GM12873 (cell line): ENCODE results near the gene GGT5.

ENCODE experiments used
- TF ChIP-seq, protein P1 (sequence below): IDR thresholded peaks from 2 replicates; pipeline ENCODE4 v1.5.1; 2012; ENCODE audit warnings: low read depth, mild to moderate bottlenecking, moderate library complexity, low read length, control low read depth; ENCODE audit not compliant: insufficient read depth; ENCODE audit errors: missing control alignments

The GGT5 gene

DNA sequence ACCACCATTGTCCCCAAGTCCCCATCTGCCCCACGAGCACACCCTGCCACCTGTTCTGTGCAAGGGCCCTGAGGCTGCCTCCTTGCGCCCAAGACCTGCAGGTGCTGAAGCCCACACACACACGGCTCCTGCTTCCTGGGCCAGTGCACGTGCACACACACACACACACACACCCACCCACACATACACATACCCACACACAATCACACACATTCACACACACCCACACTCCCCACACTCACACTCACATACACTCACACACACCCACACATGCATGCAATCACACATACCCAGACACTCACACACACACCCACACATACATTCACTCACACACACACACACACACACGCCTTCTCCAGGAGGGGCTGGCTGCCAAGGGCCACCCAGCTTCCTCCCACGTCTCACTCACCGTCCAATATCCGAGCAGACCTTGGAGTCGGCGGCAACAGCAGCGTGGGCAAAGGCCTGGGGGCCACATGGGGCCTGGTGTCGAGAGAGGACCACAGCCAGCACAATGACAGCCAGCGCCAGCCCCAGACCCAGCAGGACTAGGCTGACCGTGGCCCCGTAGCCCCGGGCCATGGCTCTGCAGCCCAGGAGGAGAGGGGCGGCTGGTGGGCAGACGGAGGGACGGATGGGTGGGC lies 616 bp downstream of the GGT5 start:
- TF ChIP-seq, protein P1, sequence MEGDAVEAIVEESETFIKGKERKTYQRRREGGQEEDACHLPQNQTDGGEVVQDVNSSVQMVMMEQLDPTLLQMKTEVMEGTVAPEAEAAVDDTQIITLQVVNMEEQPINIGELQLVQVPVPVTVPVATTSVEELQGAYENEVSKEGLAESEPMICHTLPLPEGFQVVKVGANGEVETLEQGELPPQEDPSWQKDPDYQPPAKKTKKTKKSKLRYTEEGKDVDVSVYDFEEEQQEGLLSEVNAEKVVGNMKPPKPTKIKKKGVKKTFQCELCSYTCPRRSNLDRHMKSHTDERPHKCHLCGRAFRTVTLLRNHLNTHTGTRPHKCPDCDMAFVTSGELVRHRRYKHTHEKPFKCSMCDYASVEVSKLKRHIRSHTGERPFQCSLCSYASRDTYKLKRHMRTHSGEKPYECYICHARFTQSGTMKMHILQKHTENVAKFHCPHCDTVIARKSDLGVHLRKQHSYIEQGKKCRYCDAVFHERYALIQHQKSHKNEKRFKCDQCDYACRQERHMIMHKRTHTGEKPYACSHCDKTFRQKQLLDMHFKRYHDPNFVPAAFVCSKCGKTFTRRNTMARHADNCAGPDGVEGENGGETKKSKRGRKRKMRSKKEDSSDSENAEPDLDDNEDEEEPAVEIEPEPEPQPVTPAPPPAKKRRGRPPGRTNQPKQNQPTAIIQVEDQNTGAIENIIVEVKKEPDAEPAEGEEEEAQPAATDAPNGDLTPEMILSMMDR = no peak

DNA sequence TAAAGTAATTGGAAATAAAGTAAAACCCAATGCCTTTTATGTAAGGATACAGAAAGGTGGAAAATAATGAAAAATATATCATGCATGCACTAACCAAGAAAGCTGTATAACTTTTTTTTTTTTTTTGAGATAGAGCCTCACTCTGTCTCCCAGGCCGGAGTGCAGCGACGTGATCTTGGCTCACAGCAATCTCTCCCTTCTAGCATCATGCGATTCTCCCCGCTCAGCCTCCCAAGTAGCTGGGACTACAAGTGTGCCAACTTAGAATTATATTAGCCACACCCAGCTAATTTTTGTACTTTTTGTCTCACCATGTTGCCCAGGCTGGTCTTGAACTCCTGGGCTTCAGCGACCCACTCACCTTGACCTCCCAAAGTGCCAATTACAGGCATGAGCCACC lies 4.5 kb downstream of the GGT5 start:
- TF ChIP-seq, protein P1 = no peak

DNA sequence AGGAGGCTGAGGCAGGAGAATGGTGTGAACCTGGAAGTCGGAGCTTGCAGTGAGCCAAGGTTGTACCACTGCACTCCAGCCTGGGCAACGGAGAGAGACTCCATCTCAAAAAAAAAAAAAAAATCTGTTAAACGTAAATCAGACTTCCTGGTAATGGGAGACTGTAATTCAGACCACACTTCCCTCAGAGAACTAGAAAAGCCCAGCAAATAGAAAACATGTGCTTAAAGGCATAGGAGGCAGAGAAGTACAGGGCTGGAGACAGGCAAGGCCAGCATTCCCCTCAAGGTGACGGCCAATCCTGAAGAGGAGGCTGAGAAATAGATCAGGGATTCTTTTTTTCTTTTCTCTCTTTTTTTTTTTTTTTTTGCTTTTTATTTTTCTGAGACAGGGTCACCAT lies 8.2 kb downstream of the GGT5 start:
- TF ChIP-seq, protein P1 = no peak

DNA sequence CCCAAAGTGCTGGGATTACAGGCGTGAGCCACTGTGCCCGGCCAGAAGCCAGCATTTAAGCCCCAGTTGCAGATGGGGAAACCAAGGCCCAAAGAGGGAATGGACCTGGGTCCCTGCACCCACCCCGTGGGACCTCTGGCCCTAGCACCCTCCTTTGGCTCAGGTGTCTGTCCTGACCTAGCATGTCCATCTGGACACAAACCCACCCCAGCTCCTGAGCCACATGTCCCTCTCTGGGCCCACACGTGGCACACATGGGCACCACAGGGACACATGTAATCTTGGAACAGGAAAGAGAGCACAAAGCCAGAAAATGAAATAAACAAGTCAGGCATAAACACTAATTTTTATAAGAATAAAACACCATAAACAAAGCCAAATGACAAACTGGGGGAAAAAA lies 9.6 kb downstream of the GGT5 start:
- TF ChIP-seq, protein P1 = no peak

DNA sequence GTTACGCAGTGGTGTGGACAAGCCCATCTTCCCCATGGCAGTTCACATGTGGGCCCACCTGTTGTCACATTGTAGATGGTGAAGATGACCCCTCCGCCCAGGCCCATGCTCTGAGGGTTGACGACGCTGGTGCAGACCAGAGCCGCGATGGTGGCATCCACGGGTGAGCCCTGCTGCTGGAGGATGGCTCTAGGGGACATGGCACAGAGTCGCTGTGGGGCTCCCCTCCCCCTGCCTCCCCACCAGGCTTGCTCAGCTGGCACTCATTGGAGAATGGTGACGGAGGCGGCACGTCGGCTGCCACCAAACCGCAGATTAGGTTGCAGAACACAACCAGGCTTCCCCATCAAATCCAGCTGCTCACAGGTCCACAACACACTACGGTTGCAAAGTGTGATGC lies 11.1 kb downstream of the GGT5 start:
- TF ChIP-seq, protein P1 = no peak

DNA sequence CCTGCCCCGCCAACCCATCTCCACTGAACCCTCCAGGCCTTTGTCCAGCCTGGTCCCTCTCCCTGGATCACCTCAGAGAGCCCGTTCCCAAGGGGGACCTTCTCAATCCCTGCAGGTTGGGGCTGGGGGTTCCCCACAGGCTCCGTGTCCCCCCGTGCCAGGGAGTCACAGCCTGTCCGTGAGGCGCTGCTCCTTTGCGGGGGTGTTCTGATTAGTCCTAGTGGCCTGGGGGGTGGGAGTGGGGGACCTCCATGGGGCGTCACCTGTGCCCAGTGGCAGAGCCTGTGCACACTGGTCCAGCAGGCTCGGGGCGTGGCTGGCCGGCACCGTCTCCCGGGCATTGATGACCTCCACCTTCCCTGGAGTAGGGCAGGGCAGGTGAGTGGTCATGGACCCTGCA lies 11.6 kb downstream of the GGT5 start:
- TF ChIP-seq, protein P1 = no peak

DNA sequence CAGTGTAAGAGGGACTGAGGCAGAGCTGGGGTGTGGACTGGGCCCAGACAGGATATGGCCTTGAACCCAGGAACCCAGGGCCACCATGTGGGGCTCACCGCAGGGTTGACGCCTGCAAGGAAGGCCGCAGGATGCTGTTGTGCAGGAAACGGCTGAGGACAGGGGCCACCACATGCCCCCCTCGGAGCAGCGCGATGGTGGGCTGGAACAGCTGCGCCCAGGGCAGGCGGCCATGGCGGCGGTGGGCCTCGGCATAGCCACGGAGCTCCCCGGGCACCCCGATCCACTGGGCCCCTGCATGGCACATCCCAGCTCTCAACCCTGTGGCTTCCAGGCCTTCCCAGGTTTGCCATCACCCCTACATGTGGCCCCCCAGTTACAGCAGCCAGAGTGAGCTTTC lies 12.2 kb downstream of the GGT5 start:
- TF ChIP-seq, protein P1 = no peak
